GM19238 (cell line): Measurements from ENCODE around the gene IFNG-AS1.

Experiments
- DNase-seq: peaks from one replicate; pipeline ENCODE4 v3.0.0; 2011; ENCODE audit warnings: low spot score; ENCODE audit not compliant: insufficient read length

Gene IFNG-AS1

DNA sequence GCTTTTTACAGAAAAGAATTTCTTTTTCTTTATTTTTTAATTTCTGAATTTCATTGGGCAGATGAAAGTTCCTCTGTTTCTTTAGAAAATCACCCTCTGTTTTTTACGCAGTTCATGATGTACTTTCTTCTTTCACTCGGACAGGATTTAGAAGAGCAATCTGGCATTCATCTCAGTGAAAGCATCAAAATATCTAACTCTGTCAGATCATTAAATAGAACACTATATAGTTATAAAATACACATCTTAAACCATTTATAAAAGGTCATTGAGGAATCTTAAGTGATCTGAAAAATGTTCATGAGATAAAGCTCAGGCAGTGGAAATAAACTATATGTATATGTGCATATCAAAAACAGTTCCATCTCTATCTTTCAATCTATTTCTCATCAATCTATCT is 3.9 kb downstream of the IFNG-AS1 start:
- DNase-seq: no peak

DNA sequence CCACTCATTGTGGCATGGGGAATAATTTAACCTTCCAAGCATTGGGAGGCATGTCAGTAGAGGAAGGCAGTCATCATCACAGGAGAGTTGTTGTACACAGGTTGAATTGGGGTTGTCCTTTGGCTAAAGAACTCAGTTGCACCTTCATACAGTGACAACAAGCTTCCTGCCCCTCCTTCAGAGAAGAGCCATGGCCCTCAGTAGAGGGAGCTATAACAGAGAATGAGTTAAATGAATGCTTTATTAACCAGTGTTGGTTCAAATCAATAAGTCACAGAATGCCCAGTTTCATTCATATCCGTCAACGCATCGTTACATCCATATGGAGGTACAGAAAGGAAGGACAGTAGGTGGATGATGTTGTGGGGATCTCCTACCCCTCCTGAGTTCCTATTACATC is 4.8 kb downstream of the IFNG-AS1 start:
- no peak for DNase-seq

DNA sequence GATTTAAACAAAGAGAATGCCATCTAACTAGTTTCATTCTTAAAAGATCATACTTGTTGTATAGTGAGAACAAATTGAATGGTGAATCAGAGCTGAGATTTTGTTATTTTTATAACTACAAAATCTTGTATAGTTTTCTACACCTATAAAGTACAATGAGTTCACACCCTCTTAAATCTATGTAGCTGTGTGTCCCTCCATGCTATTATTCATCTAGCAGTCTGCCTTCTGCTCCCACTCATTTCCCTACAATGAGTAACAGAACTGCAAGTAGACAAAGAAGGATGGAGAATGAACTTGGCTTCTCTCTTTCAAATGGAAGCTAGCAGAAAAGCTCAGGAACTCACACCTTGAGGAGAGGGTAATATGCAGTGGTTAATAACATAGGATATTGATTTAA is 7.1 kb downstream of the IFNG-AS1 start:
- no peak for DNase-seq

DNA sequence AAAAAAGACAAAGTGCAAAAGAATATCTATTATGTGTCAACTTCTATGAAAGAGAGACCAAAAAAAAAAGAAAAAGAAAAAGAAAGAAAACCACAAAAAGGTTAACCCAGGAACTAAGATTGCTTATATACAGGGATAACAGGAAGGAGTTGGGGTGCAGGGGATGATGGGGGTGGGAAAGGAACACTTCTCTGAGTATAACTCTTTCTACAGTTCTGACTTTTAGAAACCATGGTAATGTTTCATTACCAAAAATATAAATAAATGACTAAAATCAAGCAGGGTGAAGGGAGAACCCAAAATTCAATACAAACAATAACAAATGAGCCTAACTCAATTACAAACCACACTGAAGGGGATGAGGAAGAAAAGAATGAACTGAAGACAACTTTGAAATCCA is 9.1 kb downstream of the IFNG-AS1 start:
- DNase-seq: no peak

DNA sequence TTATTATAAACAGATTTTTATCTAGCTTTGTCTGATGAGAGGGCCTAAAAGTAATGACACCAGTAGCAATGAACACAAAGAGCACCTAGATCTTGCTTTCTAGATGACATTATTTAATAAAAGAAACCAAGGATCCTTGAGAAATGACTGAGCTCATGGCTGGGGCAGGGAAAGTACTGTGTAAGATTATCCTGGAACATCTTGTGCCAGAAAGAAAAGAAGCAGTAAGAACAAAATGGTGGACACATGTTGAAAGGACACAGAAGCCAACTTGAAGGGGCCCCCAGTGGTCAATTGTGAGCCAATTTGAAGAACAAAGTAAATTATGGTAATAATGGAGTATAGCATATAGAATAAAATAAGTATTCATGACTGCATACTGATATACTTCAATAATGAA is 10.0 kb downstream of the IFNG-AS1 start:
- no peak for DNase-seq

DNA sequence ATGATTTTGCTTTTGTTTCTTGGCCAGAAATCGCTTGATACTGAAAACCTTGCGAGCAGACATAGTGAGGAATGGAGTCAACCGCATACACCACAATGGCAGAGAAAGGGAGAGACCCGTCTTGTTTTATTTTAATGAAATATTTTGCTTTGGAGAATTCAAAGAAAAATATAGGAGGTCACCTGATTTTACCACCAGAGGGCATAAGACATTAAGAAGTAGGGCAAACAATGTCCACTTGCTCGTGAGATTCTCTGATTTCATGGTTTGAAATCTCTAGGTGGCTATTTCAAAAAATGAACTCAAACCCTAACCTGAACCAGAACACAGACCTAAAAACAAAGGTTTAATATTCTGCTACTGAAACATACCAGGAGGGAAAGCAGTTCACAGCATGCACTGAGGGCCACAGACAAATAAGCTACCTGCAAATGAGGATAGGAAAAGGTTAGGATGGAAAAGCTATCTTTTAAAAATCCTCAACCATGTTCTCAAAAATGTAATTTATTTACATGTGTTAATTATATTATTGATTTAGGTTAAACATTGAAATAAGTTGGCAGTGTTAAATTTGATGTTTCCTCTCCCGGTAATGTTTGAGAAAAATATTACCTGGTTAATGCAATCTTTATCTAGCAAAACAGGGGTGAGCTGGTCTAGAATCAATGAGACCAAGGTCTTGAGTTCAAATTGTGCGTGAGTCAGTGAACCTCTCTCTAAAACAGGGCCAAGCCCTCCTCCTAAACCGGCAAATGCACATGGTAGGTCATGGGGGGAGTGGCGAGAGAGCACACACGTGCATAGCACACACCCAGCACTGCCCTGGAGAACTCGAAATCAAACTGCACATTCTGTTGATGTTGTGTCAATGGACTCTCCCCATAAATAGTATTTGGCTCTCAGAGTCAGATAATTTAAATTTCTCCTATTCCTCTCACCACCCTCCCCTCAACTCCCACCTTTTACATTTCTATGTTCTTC is 12.5 kb downstream of the IFNG-AS1 start:
- DNase-seq: no peak

DNA sequence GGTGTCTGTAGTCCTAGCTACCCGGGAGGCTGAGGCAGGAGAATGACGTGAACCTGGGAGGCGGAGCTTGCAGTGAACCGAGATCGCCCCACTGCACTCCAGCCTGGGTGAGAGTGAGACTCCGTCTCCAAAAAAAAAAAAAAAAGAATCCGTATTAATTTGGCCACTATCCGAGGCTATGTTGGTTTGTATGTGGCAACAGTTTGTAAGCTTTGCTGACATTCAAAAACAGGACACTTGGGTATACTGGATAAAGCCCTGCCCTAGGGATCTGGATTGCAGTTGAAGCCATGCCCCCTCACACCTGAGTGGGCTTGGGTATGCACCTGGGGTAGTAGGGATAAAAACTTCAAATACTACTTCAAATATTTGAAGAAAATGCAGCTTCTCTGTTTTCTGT is 14.5 kb downstream of the IFNG-AS1 start:
- DNase-seq: no peak

DNA sequence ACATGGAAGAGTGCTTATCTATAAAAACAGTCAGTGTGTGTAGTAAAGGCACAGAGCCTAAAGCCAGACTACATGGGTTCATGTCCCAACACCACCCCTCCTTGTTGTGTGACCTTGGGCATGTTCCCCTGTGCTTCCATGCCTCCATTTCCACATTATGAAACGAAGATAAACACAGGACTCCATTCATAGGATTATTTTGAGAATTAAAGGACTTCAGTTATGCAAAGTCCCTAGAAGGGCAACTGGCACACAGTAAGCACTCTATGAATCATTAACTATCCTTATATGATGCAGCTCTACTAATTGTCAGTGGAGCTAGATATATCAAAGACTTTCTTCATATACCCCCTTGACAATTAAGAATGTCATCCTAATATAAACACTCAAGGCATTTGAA is 17.8 kb downstream of the IFNG-AS1 start:
- DNase-seq: no peak

DNA sequence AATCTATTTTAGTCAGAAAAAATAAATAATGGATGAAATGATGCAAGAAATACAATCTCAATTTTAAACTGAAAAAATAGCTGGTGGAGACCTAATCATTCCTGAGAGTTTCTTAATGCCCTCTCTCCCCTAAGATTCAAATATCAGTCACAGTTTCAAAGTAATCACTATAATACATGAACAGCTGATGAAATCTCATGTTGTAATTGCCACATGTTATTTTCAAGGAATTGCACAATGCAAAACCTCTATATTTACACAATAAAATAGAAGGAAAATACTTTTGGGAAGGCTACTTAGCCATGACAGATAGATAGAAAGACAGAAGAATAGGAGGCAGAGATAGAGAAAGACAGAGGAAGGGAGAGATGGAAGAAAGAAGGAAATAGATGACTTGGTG is 18.2 kb downstream of the IFNG-AS1 start:
- no peak for DNase-seq

DNA sequence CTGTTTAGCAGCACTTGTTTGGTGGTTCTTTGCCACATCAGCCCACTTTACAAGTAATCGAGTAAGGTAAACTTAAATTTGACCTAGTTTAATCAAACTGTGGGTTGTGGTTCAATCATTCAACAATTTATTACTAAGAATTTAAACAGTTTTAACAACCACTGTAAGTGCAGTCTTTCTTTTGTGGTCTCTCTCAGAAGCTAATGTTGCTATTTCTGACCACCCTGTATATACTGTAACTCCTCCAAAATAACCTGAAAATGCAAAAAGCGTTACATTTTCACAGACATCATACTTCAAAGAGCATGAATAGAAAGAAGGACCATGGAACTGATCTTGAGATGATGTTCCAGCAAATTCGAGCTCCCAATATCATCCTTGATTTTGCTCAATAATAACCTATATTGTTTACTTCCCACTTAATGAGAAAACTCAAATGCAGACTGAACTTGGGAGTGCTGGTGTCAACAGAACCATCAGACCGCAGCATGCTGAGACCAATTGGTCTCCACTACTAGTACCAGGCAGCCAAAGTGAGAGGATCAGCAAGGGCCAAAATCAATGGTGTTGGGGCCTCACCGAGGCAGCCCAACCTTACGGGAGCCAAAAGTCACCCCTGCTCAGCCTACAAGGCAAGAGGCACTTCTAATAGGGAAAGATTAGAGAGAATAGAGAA is 22.1 kb downstream of the IFNG-AS1 start:
- no peak for DNase-seq

DNA sequence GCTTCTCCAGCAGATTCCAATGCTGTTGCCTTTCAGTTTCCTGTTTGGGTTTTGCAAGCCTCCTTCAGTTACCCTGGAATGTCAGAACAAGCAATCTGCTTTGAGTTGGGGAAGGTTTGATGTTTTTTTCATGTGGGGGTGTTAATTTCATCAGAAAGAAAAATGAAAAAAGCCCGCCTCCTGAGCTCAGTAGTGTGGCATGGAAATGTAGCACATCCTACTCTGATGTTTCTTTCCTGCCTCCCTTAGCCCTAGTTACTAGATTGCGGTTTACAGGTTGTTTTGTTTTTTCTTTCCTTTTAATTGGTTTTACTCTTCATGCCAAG is 22.6 kb downstream of the IFNG-AS1 start:
- DNase-seq: no peak

DNA sequence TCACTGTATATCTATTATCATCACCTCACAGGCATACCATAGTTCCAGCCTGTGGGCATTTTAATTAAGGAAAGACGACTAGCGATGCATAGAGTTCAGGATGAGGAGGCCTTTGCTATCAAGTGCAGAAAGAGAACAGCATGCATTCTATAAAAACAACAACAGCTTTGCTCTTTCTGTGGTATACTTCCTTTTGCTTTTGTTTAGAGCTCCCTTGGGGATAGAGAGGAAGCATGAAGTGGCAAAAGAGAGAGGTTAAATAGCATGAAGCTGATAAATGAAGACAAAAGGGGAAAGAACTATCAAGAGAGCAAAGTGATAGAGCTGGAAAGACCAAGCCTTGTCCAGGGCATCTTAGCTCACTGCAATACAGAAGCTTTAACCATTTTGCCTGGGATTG is 23.5 kb downstream of the IFNG-AS1 start:
- no peak for DNase-seq

DNA sequence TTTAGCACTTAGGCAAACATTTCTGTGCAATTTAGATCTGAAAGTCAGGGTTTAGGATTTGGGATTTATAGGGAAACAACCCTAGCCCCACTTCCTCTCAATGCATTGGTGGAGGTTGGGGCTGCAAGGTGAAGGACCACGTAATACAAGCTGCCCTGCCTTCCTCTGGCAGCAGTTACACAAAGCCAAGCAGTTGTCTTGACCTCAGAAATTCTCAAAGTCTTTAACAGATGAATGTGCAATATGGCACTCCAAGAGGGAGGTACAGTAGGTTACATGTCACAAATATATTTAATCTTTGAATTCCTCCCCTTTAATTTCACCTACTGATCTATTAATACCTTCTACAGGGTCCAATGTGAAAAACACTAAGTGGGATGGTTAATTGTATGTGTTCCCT is 23.9 kb downstream of the IFNG-AS1 start:
- DNase-seq: no peak

DNA sequence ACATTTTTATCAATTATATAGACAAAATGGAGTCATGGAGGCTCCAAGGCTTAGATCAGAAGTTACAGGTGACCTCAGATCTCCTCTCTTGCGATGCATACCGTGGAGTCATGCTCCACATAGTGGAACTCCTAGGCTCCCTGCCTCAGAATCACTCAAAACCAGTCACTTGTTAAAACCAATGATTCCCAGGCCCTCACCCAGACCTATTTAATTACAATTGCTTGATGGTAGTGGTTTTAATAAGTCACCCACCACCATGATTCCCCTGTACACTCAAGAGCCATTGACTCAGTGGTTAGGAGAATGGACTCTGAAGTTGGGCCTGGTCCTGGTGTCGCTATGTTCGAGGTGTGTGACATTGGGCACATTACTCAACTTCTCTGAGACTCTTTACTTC is 26.9 kb downstream of the IFNG-AS1 start:
- no peak for DNase-seq

DNA sequence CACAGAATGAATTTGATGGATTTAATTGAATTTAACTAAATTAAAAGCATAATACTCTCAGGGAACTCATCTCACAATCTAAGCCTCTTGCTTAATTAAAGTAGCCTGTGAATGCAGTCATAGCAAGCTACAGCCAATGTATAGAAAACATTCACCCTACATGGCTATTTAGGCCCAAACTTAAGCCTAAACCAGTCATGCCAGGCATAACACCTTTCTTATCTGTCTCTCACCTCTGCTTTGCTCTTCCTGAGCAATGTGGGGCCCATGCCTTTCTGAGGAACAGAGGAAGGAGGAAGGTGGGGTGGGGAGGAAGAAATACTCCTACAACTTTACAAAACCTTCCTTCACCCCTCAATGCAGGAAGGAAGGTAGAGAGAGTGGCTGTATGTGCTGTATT is 29.1 kb downstream of the IFNG-AS1 start:
- no peak for DNase-seq

DNA sequence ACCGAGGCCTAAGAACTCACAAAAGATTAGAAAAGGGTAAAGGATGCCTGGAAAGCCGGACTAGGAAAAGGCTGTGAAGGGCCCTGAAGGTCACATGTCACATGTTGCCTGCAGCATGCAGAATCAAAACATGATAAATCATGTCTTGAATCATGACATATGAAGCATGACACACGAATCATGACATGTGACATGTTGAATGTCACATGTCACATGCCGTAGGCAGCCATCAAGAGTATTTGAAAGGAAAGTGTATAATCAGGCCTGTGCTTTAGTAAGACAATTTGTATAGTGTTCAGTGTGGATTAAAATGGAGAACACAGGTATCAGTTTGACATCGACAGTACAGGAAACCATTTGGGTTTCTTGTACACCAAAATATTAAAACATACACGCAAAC is 30.8 kb downstream of the IFNG-AS1 start:
- DNase-seq: no peak

DNA sequence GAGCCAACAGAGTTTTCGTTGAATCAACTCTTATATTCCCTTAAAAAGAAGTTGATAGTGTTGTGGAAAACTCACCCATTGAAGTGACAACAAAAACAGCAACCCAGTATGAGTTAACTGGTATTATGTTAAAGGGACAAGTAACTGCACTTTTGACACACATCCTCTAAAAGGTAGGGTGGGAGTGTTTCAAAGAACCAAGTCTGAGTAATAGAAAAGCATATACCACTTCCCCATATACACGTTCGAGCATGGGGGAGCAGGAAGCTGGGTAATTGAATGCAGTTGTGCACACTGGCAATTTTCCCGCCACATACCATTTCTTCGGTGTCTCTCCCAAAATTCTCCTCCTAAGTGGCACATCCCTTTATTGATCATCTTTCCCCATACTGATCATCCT is 31.5 kb downstream of the IFNG-AS1 start:
- DNase-seq: no peak

DNA sequence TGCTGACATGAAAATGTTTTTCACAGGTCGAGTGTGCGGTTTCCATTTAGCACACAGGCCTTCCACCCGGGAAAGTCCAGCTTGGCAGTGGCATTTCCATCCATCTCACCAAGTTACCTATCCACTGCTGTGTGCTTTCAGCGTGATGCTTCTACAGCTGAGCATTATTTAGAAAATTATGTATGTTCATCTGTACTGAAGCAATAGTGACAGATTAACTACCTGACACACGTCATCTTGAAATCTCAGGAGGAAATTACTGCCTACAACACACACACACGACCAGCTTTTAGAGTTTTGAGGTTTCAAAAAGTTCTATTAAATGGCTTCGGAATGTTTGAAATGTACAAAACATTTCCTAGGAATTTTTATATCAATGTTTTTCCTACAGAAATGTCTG is 39.4 kb downstream of the IFNG-AS1 start:
- DNase-seq: no peak

DNA sequence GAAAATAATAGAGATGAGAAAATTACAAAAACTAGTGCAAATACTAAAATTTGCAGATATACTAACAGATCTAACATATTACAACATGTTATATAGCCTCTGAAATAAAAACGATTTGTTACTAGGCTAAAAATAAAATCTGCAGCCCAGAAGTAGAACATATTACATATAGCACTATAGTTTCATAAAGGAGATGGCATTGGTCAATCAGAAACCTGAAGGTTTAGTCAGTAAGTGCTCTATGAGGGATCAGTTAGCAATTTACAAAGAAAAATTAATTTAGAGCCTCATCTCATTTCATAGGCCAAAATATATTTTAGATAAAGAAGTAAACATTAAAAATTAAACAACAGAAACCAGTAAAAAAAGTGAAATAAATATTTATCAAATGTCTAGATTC is 41.0 kb downstream of the IFNG-AS1 start:
- DNase-seq: no peak

DNA sequence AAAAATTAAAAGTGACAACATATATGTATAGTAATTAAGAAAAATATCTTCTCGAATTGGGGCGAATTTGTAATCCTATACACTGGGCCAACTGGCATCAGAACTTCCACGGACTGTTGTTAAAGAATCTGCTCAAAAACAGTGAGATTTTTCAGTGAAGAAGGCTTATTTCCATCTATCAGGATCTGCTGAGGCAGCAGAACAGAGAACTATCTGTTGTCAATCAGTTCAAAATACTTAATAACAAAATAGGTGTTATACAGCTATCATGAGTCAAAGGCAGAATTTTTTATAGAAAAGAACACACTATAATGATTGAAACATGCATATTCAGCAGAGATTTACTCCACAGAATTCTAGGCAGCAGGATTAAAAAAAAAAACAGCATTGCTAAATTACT is 41.9 kb downstream of the IFNG-AS1 start:
- DNase-seq: no peak

DNA sequence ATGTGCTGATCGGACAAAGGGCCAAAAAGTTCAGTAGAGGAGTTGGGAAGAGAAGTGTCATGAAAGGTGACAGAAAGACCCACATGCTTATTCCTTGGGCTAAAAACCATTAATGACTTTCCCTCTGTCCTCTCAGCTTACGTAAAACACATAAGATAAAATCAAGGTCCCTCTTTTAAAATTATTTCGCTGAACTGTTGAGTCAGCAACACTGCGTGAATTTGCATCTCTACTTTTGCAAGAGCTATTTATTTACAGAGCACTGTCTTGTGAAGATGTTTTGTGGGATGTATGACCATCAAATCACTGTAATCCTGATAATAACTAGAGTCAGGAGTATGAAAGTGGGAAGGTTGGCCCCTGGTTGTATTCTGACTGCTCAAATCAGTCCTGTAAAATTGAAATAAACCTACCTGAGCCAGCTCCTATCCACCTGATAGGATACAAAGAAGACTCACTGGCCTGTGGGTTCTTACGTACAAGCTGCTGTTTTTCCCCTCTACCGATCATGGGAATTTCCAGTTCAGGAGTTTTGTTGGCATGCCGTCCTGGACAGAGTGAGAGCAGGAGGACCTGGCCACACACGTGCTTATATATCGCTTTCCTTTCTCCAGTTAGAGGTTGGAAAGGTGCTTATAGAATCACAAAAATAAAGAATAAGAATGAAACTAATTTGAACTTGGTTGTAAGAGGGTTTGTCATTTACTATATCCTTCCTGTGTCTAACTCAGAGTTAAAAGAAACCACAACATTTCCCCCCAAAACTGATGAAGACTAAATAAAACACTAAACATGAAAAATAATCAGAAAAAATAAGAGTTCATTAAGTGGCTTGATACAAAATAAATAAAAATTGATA is 42.9 kb downstream of the IFNG-AS1 start:
- no peak for DNase-seq

DNA sequence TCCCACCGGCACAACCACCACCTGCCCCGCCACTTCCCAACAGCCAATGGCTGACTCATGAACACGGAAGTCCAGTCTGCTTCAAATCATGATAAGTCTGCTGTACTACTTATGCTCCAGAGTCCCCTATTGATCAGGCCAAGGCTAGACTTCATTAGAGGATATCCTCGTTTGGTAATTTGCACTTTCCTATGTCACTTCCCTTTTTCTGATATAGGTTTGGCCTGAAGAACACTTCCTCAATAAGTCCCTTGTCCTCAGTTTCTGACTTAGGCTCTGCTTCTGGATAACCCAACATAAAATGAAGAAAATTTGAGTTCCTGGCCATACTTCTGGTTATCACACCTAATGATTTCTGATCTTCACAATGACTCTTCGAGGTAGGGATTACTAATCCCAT is 45.3 kb downstream of the IFNG-AS1 start:
- no peak for DNase-seq
